Lung (tissue), 4 donors: Measurements from ENCODE around the gene BSG. TPM values are rescaled to one million over a fixed set of nuclear protein-coding genes. Genes with fewer than 3 reads are reported as not detected.

Experiments
- polyA plus RNA-seq, 2 donors: library from polyadenylated mRNA; stranded (reverse); fragments of 200-250 nt; gene quantifications; one replicate each; pipeline ENCODE4 v1.2.1, GENCODE V29; 2013
- total RNA-seq, 2 donors: library from RNA; depleted of rRNA in 1 of 2; stranded (reverse); fragments of >200 nt in 1 of 2; gene quantifications; one replicate each; pipeline ENCODE4 v1.2.1, GENCODE V29; 2014 to 2021
- donor health status: Bipolar disorder and iron deficiency.
- donor health status: healthy.
- donor health status: DM: yes; HTN: yes; CAD: no.

Gene BSG
- total and polyA plus RNA-seq, 4 donors = 239 to 416 (median 355) TPM

Other genes with a start within 250 kb of the BSG start
- 10 to 100 TPM; 19.4 to 34.0 TPM for gene MIER2, start 227.8 kb upstream of the BSG start, total RNA-seq
- 10 to 100 TPM; 22.5 to 34.9 TPM for gene MIER2, start 227.8 kb upstream of the BSG start, polyA plus RNA-seq
- 1 to 10 TPM in 1 of 2 donors, under 1 TPM in 1; 0.88 to 1.4 TPM for gene C2CD4C, start 163.4 kb upstream of the BSG start, total RNA-seq
- 1 to 10 TPM; 1.2 TPM for gene C2CD4C, start 163.4 kb upstream of the BSG start, polyA plus RNA-seq
- 10 to 100 TPM; 13.2 to 15.9 TPM for gene SHC2, start 111.6 kb upstream of the BSG start, total RNA-seq
- 10 to 100 TPM; 11.2 to 23.1 TPM for gene SHC2, start 111.6 kb upstream of the BSG start, polyA plus RNA-seq
- gene MADCAM1, start 76.1 kb upstream of the BSG start, total RNA-seq = 1 to 10 TPM in 1 of 2 donors, under 1 TPM in 1; 0.80 to 4.4 TPM
- gene MADCAM1, start 76.1 kb upstream of the BSG start, polyA plus RNA-seq = under 1 TPM; 0.24 to 0.41 TPM
- gene TPGS1, start 65.1 kb upstream of the BSG start, total RNA-seq = 10 to 100 TPM; 12.2 to 31.7 TPM
- 10 to 100 TPM; 19.4 to 32.7 TPM for gene TPGS1, start 65.1 kb upstream of the BSG start, polyA plus RNA-seq
- 10 to 100 TPM; 42.9 to 67.9 TPM for gene CDC34, start 40.8 kb upstream of the BSG start, total RNA-seq
- 10 to 100 TPM; 52.3 to 89.1 TPM for gene CDC34, start 40.8 kb upstream of the BSG start, polyA plus RNA-seq
- gene GZMM, start 28.5 kb upstream of the BSG start, total RNA-seq = 1 to 10 TPM in 1 of 2 donors, under 1 TPM in 1; 0.74 to 2.6 TPM
- 1 to 10 TPM; 2.4 to 3.0 TPM for gene GZMM, start 28.5 kb upstream of the BSG start, polyA plus RNA-seq
- gene HCN2, start 17.3 kb downstream of the BSG start, total RNA-seq = under 1 TPM; 0.21 to 0.37 TPM
- gene HCN2, start 17.3 kb downstream of the BSG start, polyA plus RNA-seq = under 1 TPM; 0.04 to 0.11 TPM
- gene POLRMT, start 60.9 kb downstream of the BSG start, total RNA-seq = 10 to 100 TPM; 16.1 to 43.3 TPM
- gene POLRMT, start 60.9 kb downstream of the BSG start, polyA plus RNA-seq = 10 to 100 TPM; 33.5 to 76.7 TPM
- gene FGF22, start 67.3 kb downstream of the BSG start, total RNA-seq = under 1 TPM; 0.23 to 0.46 TPM
- gene FGF22, start 67.3 kb downstream of the BSG start, polyA plus RNA-seq = under 1 TPM; 0.10 to 0.85 TPM
- 10 to 100 TPM; 18.1 to 46.2 TPM for gene RNF126, start 90.6 kb downstream of the BSG start, total RNA-seq
- 10 to 100 TPM; 32.2 to 41.9 TPM for gene RNF126, start 90.6 kb downstream of the BSG start, polyA plus RNA-seq
- 100 to 1,000 TPM in 1 of 2 donors, 10 to 100 TPM in 1; 15.1 to 120 TPM for gene FSTL3, start 103.8 kb downstream of the BSG start, total RNA-seq
- 100 to 1,000 TPM; 109 to 172 TPM for gene FSTL3, start 103.8 kb downstream of the BSG start, polyA plus RNA-seq
- gene PRSS57, start 122.9 kb downstream of the BSG start, total RNA-seq = 1 to 10 TPM in 1 of 2 donors, not detected in 1; 2.0 TPM
- gene PRSS57, start 122.9 kb downstream of the BSG start, polyA plus RNA-seq = under 1 TPM; 0.10 to 0.60 TPM
- 10 to 100 TPM; 33.5 to 45.7 TPM for gene PALM, start 136.3 kb downstream of the BSG start, total RNA-seq
- 10 to 100 TPM; 16.2 to 22.7 TPM for gene PALM, start 136.3 kb downstream of the BSG start, polyA plus RNA-seq
- 10 to 100 TPM; 14.9 to 23.6 TPM for gene MISP, start 178.5 kb downstream of the BSG start, total RNA-seq
- gene MISP, start 178.5 kb downstream of the BSG start, polyA plus RNA-seq = 10 to 100 TPM; 20.5 to 23.7 TPM
- gene PTBP1, start 224.9 kb downstream of the BSG start, total RNA-seq = 100 to 1,000 TPM; 256 to 321 TPM
- gene PTBP1, start 224.9 kb downstream of the BSG start, polyA plus RNA-seq = 100 to 1,000 TPM; 112 to 150 TPM
- 10 to 100 TPM in 1 of 2 donors, 1 to 10 TPM in 1; 8.1 to 14.1 TPM for gene PLPPR3, start 249.4 kb downstream of the BSG start, total RNA-seq
- 1 to 10 TPM in 1 of 2 donors, under 1 TPM in 1; 0.91 to 4.2 TPM for gene PLPPR3, start 249.4 kb downstream of the BSG start, polyA plus RNA-seq